Measurements from ENCODE around the gene CHRNA9.

GRCh38 chr4:40328383-40328782, 6.8 kb upstream of the CHRNA9 start:
- TF ChIP-seq RELA (CRISPR knock-in tag; IDR thresholded peaks at IDR 0.05): no peak
- no peak for TF ChIP-seq CTCF (CRISPR knock-in tag; IDR thresholded peaks at IDR 0.05)
- TF ChIP-seq ZSCAN5A (CRISPR knock-in tag; IDR thresholded peaks at IDR 0.05; ENCODE audit: borderline replicate concordance): no peak
- no peak for TF ChIP-seq TP53 (CRISPR knock-in tag; conservative IDR thresholded peaks at IDR 0.05)
- no peak for TF ChIP-seq ARID2 (CRISPR knock-in tag; IDR thresholded peaks at IDR 0.05; ENCODE audit: borderline replicate concordance)
- no peak for TF ChIP-seq SP2 (CRISPR knock-in tag; IDR thresholded peaks at IDR 0.05)
